ENCODE results near the gene FBXO28.

Gene FBXO28

DNA sequence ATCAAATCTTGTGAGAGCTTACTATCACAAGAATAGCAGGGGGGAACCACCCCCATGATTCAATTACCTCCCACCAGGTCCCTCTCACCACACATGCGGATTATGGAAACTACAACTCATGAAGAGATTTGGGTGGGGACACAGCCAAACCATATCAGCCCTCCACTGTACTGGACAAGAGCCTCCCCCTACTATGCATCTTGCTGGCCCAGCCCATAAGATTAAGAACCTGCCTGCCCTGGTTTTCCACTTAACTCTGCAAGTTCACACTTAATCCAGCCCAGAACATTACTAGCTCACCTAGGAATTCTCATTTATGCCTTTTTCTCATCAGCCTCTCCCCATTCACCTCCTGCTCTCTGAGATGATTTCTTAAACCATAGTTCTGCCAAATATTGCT, 18.0 kb upstream of the FBXO28 start:
- no peak for DNase-seq (ENCODE audit: low read depth)

DNA sequence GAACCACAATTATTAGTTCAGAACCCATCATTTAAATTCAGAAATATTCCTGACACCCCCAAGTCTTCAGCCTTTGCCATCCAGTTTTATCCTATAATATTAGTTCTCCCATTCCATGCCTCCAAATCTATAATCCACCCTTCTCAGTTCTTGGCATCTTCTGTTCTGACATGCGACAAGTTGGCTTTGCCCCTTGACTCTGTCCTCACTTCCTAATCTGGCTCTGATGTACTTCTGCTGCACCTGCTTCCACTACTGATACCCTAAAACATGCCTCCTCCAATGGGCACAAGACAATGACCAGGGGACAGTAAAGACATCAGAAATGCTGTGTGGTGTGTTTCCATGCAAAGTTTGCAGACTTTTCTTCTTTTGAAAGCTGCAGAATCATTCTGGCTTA, 17.1 kb upstream of the FBXO28 start:
- no peak for DNase-seq (ENCODE audit: low read depth)

DNA sequence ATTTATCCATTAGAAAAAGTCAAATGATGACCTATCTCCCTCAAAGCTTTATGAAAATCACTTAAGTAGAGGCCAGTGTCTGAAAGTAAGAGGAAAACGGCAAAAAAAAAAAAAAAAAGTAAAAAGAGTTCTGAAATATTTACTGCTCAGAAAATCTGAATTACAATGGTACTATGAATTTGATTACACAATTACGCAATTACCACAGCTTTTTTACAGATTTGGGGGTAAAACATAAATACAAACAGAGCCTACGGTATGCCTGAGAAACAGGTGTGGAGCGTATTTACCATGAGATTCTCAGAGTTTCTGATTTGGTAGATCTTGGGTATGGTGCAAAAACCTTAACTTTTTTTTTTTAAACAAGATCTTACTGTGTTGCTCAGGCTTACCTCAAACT, 15.9 kb upstream of the FBXO28 start:
- no peak for DNase-seq (ENCODE audit: low read depth)

DNA sequence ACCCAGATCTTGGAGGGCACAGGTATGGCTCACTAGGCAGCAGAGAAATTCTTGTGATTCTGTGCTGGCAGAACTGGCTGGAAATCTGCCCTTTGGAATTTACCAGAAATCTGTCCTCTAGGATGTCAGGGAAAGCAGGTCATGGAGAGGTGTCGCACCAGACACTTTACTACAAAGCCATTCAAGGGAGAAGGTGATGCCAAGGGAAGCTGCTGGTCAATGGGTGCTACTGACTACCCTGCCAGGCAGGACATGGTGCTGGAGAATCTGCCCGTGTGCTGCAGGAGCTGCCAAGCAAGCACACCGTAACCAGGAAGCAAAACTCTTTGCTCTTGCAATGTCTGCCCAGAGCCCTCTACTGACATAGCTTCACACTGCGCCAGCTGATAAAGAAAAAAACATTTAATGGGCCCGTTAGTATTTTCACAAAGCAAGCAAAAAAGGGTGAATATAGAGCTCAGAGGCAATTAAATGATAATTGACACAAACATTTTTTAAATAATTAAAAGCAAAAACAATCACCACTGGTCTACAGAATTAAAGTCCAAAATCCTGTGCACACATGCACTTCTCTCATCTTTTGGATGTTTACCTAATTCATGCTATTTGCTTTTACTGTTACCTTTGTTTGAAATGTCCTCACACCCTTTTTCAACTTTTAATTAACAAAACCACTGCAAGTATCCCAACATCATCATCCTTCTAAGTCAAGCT, 7.2 kb upstream of the FBXO28 start:
- DNase-seq (ENCODE audit: low read depth), result no peak

DNA sequence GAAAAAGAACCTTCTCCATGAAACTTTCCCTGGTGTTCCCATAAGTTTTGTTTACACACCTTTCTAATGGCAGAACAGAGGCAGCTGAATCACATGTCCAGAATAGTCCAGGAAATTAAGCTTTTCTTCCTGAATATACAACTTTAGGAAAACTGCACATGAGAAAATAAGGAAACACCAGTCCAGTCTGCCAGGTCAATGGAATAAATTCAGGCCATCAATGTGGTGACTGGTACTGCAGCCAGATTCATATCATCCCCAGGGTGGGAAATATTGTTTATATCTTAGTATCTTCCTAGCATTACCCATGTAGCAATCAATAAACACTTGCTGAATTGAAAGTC, 6.7 kb upstream of the FBXO28 start:
- DNase-seq (ENCODE audit: low read depth), result no peak

DNA sequence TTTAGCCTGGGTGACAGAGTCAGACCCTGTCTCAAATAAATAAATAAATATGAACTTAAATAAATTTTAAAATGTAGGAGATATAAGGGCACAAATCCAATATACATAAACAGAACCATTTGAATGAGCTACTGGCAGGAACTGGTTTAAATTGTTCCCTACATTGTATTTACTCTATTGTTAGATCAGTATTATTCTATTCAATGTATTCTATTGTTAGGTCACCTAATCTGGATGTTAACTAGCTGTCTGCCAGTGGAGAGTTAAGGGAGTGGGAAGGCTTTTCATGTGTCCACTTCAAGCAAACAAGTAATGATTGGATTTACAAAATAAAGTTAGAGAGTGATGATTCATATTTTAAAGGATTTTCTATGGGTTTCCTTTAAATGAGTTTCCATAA, 4.9 kb upstream of the FBXO28 start:
- DNase-seq (ENCODE audit: low read depth), result no peak

DNA sequence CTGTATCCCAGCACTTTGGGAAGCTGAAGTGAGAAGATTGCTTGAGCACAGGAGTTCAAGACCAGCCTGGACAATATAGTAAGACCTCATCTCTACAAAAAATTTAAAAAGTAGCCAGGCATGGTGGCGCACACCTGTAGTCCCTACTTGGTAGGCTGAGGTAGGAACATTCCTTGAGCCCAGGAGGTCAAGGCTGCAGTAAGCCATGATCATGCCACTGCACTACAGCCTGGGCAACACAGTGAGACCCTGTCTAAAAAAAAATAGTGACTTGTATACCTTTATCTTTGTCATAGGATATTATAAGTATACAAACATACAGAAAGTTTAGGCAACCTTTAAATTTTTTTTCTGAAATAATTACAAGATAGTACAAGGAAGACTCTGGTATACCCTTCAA, 3.9 kb upstream of the FBXO28 start:
- DNase-seq (ENCODE audit: low read depth), result no peak

DNA sequence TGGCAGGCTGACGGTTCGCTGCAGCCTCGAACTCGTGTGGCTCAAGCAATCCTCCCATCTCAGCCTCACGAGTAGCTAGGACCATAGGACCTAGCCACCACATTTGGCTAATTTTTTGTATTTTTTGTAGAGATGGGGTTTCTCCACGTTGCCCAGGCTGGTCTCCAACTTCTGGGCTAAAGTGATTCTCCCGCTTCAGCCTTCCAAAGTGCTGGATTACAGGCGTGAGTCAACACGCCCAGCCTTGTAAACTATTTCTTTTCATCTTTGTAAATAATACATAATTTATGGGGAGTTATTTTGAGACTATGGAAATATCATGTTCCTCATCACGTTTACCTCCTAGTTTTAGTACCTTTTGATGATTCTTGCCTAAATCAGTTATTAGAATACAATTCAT, 906 bp upstream of the FBXO28 start:
- no peak for DNase-seq (ENCODE audit: low read depth)

DNA sequence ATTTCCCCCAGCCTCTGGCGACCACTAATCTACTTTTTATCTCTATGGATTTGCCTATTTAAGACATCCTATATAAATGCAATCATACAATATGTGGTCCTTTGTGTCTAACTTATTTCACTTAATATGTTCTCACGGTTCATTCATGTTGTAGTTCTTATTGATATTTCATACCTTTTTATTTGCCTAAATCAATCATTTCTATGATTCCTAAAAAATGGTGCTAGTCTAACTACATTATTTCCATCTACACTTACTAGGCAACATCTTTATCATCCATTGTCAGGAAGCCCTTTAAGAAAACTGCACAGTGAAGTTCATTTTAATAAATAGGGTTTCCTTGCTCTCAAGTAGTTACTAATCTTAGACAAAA, 380 bp upstream of the FBXO28 start:
- DNase-seq (ENCODE audit: low read depth), result no peak

DNA sequence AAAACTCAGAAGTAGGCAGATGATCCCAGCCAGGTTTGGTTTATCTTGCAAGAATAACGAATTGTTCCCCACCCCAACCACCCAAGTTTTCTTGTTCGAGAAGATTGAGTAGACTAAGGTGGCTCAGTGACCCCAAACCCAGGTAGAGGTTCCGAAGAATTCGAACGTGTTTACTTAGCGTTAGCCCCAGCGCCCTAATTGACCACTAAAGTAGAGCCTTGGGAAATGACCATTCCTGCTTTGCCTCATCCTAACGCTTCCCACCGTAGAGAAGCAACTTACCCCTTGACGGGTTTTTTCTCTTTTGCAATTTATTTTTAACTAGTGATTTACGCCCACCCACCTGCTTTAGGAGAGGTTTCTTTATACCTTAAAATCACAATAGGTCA, 870 bp downstream of the FBXO28 start:
- no peak for DNase-seq (ENCODE audit: low read depth)

DNA sequence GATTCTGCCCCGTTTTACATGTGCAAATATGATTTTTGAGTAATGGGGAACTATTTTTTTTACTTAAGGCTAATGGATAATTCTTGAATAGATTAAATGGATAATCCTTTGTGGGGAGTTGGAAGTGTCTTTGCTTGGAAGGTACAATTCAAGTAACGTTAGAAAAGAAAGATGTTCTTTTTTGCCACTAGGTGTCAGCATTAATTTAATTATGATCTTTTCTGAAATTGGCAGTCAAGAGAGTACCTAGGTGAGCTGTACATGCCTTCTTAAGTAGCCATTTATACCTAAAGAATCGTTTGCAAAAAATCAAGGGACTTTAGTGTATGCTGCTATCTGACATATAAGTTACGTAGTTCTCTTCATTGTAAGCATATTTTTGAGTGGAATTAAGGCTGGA, 2.2 kb downstream of the FBXO28 start:
- no peak for DNase-seq (ENCODE audit: low read depth)

DNA sequence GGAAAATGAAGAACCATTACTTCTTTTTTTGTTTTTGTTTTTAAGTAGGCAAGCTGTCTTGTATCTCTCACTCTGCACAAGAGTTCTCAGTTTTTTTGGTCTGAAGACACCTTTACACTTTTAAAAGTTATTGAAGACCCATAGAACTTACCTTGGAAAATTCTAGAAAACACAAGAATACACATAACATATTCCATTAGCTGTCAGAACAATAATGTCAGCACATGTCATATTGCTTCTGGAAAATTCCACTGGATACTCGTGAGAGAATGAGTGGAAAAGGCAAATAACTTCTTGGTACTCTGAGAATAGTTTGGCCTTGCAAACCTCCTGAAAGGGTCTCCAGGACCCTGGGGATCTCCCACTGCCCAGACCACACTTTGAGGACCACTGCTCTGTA, 4.8 kb downstream of the FBXO28 start:
- DNase-seq (ENCODE audit: low read depth), result no peak

DNA sequence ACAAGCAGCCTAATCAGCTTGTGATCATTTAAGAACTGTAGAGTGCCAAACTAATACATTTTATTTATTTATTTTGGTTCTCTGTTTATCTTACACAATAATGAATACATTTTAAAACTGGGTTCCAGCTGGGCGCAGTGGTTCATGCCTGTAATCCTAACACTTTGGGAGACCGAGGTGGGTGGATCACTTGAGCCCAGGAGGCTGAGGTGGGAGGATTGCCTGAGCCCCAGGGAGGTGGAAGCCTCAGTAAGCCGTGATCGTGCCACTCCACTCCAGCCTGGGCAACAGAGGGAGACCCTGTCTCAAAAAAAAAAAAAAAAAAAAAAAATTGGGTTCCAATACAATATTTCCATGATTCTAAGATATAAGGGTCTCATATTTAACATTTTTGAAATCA, 9.2 kb downstream of the FBXO28 start:
- DNase-seq (ENCODE audit: low read depth), result no peak

DNA sequence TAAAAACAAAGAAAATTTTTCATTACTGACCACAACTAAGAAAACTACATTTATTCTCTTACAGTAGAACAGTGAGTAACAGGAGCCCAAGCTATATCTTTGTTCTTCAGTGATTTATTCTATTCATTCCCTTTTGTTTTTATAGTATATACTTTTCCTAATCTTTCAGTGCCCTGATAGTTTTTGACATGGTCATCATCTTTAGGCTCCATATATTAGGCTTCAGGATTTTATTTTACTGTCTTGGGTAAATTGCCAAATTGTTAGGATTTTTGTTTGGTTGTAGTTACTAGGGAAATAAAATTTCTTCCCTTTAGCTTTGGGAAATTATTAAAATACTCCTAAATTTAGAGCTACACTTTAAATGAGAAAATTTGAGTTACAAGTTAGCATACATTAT, 10.3 kb downstream of the FBXO28 start:
- no peak for DNase-seq (ENCODE audit: low read depth)

DNA sequence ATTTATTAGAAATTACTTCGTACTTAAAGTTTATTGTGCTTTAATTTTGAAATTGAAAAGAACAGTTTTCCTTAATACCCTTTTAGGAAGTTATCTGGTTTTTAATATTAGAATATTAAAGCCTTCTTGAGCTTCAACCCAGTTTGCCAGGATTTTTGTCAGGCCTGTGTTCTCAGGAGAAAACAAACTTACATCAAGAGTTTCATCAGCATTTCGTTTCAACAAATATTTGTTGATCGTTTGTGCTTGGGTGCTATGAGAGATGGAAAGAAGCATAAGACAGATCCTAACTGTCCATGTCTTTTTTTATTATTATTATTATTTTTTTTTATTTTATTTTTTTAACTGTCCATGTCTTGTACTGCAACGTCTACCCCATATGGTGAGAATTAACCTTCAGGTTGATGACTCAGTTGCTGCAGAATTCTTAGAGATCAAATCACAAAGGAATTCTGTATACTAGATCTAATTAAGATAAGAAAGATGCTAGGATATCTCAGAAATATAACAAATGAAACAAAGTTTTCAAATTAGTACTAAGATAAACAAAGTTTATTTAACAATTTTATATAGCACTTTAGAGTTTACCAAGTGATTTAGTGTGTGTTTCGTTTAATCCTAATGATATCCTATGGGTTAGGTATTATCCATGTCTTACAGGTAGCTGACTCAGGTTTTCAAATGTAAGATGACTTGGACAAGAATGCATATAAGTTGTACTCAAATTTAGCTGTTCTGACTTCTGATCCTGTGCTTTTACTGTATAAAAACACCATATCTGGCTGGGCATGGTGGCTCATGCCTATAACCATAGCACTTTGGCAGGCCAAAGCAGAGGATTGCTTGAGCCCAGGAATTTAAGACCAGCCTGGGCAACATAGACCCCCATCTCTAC, 14.3 kb downstream of the FBXO28 start:
- no peak for DNase-seq (ENCODE audit: low read depth)

DNA sequence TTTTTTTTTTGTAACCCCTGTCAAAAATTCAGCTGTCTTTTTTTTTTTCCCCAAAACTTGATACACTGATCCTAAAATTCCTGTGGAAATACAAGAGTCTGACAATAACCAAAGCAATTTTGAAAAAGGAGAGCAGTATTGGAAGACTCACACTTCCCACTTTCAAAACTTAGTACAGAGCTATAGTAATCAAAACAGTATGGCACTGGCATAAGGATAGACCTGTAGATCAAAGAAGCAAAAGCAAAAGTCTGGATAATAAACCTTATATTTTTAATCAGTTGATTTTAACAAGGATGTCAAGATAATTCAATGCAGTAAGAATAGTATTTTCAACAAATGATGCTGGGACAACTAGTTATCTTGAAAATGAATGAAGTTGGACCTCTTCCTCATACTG, 17.3 kb downstream of the FBXO28 start:
- no peak for DNase-seq (ENCODE audit: low read depth)

DNA sequence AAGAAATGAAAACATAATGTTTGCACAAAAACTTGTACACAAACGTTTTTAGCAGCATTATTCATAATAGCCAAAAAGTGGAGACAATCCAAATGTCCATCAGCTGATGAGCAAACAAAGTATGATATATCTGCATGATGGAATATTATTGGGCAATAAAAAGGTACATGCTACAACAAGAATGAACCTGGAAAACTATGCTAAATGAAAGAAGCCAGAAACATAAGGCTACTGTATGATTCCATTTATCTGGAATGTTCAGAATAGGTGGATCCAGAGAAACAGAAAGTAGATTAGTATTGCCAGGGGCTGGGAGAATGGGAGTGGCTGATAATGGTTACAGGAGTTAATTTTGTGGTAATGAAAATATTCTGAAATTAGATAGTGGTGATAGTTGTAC, 19.0 kb downstream of the FBXO28 start:
- DNase-seq (ENCODE audit: low read depth), result no peak

DNA sequence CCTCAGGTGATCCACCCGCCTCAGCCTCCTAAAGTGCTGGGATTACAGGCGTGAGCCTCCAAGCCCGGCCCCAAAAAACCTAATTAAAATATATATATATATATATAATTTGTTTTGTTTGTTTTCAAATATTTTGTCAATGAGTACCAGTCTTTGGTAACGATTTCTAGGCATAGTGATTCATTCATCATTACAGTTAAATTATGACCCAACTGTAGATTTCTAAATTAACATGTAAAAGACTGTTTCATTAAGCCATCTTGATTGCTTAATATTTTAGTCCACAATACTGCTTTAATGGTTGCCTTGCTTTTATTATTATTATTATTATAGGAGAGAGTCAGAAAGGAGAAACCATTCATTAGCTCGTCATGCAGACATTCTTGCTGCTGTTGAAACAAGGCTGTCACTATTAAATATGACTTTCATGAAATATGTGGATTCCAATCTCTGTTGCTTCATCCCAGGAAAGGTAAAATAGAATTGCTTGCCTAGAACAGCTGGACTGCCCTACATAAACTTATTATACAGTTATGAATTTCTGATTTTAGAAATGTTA, 19.9 kb downstream of the FBXO28 start:
- no peak for DNase-seq (ENCODE audit: low read depth)

DNA sequence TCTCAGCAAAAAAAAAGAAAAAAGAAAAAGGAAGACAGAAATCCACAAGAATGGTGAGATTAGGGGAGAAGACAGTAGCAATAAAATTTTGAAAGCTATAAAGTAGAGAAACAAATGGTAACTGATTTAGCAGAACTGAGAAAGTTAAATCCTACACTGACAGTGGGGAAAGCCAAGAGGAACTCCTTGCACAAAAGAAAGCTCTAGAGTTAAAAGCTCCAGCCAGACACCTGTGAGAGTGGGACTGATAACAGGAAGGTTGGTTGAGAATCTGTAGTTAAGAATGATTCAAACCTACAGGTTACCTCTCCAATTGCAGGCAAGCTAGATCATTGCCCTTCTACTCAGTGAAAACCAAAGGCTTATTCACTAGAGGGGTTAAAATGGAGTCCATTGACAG, 23.6 kb downstream of the FBXO28 start:
- DNase-seq (ENCODE audit: low read depth), result no peak

DNA sequence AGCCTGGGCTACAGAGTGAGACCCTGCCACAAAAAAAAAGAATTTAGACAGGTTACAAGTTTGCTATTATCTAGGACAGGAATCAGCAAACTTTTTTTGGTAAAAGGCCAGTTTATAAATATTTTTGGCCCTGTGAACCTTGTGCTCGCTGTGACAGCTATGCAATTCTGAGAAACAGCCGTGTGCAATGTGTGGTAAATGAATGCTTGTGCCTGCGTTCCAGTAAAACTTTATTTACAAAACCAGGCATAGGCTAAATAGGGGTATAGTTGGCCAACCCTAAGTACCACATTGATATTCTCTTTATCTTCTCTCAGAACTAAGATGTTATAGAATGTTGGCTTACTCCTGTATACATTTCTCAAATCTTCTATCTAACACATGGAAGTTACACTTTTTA, 24.3 kb downstream of the FBXO28 start:
- DNase-seq (ENCODE audit: low read depth), result no peak

DNA sequence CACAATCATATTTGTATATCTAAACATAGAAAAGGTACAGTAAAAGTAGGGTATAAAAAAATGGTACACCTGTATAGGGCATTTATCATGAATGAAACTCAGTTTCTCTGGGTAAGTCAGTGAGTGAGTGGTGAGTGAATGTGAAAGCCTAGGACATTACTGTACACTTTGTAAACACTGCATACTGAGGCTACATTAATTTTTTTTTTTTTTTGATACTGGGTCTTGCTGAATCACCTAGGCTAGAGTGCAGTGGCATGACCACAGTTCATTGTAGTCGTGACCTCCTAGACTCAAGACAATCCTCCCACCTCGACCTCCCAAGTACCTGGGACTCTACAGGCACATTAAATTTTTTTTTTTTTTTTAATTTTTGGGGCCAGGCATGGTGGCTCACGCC, 27.8 kb downstream of the FBXO28 start:
- no peak for DNase-seq (ENCODE audit: low read depth)

DNA sequence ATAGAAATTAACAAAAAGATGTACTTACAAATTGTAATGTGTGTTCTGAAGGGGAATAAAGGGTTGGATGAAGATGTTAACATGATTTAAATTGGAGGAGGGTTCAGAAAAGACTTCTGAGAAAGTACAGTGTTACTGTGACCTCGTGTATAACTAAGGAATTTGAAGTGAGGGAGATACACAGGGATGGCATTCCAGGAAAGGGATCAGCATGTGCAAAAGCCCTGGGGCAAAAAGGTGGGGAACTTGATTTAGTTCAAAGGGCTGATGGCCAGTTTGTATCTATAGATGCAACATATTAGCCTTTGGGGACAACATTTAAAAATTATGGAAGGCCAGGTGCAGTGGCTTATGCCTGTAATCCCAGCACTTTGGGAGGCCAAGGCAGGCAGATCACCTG, 35.8 kb downstream of the FBXO28 start:
- no peak for DNase-seq (ENCODE audit: low read depth)

DNA sequence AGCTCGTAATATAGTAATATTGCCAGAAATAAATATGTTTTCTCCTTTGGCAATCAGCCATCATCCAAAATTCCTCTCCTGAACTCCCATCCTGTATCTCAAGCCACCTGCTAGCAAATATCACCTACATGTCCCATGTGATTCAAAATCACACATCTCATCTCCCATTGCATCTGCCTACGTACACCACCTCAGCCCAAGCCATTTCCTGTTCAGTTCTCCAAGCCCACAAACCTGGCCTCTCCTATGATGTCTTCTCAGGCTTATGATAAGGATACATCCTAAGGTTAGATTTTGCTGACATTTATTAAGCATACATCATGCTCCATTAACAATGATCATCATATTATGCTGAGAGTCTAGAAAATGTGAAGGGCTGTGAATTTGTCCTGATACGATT, 37.2 kb downstream of the FBXO28 start:
- no peak for DNase-seq (ENCODE audit: low read depth)

DNA sequence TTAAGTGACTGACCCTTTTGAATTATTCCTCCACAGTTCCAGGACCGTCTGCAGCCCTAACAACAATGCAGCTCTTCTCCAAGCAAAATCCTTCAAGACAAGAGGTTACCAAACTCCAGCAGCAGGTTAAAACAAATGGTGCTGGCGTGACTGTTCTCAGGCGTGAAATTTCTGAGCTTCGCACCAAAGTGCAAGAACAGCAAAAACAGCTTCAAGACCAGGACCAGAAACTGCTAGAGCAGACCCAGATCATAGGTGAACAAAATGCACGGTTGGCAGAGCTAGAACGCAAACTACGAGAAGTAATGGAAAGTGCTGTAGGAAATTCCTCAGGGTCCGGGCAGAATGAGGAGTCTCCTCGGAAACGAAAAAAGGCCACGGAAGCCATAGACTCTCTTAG, 43.4 kb downstream of the FBXO28 start:
- DNase-seq (ENCODE audit: low read depth), result no peak

Data from stimulated activated CD8-positive, alpha-beta memory T cell treated with anti-CD3 and anti-CD28 coated beads, Interleukin-7, amount 100 ng/mL, for 24 hours (primary cell).